Thyroid gland (tissue), 4 donors: ENCODE results near the gene DEK. TPM values are rescaled to one million over a fixed set of nuclear protein-coding genes. Genes with fewer than 3 reads are reported as not detected.
A peak's percentile ranks its signal among the peaks of the same experiment; 100 is the strongest.

Experiments used
- DNase-seq, 2 donors: peaks; one replicate each; pipeline ENCODE4 v3.0.0-alpha.2; 2019
- H3K27ac ChIP-seq, 3 donors: fragments of 200-600 bp; sonication (generic); 1 replicate in 2 of 3; 2 replicates in 1 of 3; pipeline ENCODE4 v1.5.1; 2016 to 2019; ENCODE audit warnings: mild to moderate bottlenecking in 1 of 3, moderate library complexity in 1 of 3
- H3K27me3 ChIP-seq: fragments of 200-600 bp; sonication (generic); one replicate; pipeline ENCODE4 v1.5.1; 2019
- H3K36me3 ChIP-seq, 2 donors: fragments of 200-600 bp; sonication (generic); one replicate each; pipeline ENCODE4 v1.5.1; 2016 to 2019
- H3K4me1 ChIP-seq, 2 donors: fragments of 200-600 bp; sonication (generic); one replicate each; pipeline ENCODE4 v1.5.1; 2017 to 2019
- H3K4me3 ChIP-seq, 3 donors: fragments of 200-600 bp; sonication (generic); replicated peaks in 1 of 3; 1 replicate in 2 of 3; 2 replicates in 1 of 3; pipeline ENCODE4 v1.5.1; 2016; ENCODE audit warnings: mild to moderate bottlenecking in 1 of 3
- H3K9me3 ChIP-seq: fragments of 200-600 bp; sonication (generic); one replicate; pipeline ENCODE4 v1.5.1; 2017
- POLR2A ChIP-seq, 2 donors: fragments of 450-650 bp; IDR thresholded peaks; one replicate each; pipeline ENCODE4 v1.6.1; 2017; ENCODE audit warnings: antibody characterized with exemption in 2 of 2, mild to moderate bottlenecking in 2 of 2, moderate library complexity in 1 of 2
- WGBS, 2 donors: methylation state at CpG; one replicate each; pipeline ENCODE4 v1.1.5; 2017; 5-methylcytosine and 5-hydroxymethylcytosine counted together
- intact Hi-C: fragments of 100-400 bp; cut with DNase I; formaldehyde crosslinking; loops from one replicate; pipeline ENCODE4 v1.15.1; 2023
- total RNA-seq, 4 donors: library from RNA; depleted of rRNA; stranded (reverse); fragments of >200 nt; gene quantifications; one replicate each; pipeline ENCODE4 v1.2.3, GENCODE V29; 2016
- TF ChIP-seq, protein P1 (sequence below), 6 experiments: fragments of 200-600 bp in 3 of 6; fragments of 450-650 bp in 3 of 6; sonication (generic) in 3 of 6; IDR thresholded peaks; one replicate each; pipeline ENCODE4 v1.5.1; 2016 to 2019; ENCODE audit warnings: antibody characterized with exemption in 6 of 6, mild to moderate bottlenecking in 2 of 6, inconsistent platforms in 1 of 6, moderate library complexity in 1 of 6

Gene DEK
- total RNA-seq, 4 donors from 2014 or later = 165 to 211 (median 207) TPM

DNA sequence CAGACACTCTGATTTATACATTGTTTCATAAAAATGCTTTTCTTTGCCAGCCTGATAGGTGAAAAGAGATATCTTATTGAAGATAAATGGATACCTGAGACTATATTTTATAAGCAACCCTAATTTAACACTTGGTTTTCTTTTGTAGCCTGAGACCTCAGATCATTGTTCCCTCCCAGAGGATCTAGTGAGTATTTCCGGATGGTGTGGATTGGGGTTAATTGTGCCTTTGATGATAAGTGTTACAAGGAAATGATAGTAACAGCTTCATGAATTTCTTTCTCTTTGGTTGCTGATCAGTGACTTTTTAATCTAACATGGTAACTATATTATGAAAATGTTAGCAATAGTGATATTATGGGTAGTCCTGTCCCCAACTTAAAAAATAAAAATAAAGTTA, 78.7 kb downstream of the DEK start:
- H3K4me1 ChIP-seq = peaks cover 48 to 56% of the 10 kb centered on the region in 2 donors
- no peak for DNase-seq
- H3K36me3 ChIP-seq = no peaks in the 10 kb centered on the region
- H3K27me3 ChIP-seq = no peaks in the 10 kb centered on the region
- no peaks in the 10 kb centered on the region for H3K9me3 ChIP-seq
- H3K27ac ChIP-seq = peak overlapping the region; percentile 88 to 93 (median 89)
- intact Hi-C loops = no loop called here
- 29 to 30% methylated on average over 1 of the region's 1 CpG for WGBS, 2 donors
- no peak for TF ChIP-seq POLR2A (IDR thresholded peaks at IDR 0.05)
- TF ChIP-seq, protein P1, sequence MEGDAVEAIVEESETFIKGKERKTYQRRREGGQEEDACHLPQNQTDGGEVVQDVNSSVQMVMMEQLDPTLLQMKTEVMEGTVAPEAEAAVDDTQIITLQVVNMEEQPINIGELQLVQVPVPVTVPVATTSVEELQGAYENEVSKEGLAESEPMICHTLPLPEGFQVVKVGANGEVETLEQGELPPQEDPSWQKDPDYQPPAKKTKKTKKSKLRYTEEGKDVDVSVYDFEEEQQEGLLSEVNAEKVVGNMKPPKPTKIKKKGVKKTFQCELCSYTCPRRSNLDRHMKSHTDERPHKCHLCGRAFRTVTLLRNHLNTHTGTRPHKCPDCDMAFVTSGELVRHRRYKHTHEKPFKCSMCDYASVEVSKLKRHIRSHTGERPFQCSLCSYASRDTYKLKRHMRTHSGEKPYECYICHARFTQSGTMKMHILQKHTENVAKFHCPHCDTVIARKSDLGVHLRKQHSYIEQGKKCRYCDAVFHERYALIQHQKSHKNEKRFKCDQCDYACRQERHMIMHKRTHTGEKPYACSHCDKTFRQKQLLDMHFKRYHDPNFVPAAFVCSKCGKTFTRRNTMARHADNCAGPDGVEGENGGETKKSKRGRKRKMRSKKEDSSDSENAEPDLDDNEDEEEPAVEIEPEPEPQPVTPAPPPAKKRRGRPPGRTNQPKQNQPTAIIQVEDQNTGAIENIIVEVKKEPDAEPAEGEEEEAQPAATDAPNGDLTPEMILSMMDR (IDR thresholded peaks at IDR 0.05) = no peak
- no peak overlapping the region for H3K4me3 ChIP-seq

DNA sequence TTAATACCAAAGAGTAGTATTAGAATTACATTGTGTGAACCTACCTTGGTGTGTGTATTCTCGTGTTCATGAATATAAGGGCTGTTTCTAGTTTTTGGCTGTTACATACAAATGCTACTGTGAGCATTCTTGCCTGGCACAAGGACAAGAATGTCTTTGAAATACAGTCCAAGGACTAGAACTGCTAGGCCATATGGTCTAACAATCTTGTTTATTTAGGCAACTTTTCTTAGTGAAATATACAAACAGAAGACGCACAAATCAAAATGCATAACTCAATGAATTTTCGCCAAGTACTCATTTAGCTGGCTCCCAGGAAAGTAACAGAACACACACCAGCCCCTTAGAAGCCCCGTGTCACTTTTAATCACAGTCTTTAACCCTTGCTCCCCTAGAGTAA, 80.6 kb downstream of the DEK start:
- Histone ChIP-seq H3K4me1 (peaks cover 60 to 69% of the 10 kb centered on the region in 2 donors), H3K36me3 (no peaks in the 10 kb centered on the region), H3K27me3 (no peaks in the 10 kb centered on the region), H3K4me3 (no peak overlapping the region), H3K9me3 (no peaks in the 10 kb centered on the region), H3K27ac (peak overlapping the region; percentile 88 to 93 (median 89))
- no peak for DNase-seq
- 35 to 39% methylated on average over 4 of the region's 4 CpGs for WGBS, 2 donors
- intact Hi-C loops = no loop called here
- TF ChIP-seq, protein P1 (IDR thresholded peaks at IDR 0.05) = no peak
- TF ChIP-seq POLR2A (IDR thresholded peaks at IDR 0.05) = no peak

GRCh38 chr6:18182568-18182967, 81.8 kb downstream of the DEK start:
- 66 to 88% methylated on average over 4 of the region's 4 CpGs for WGBS, 2 donors

GRCh38 chr6:18179770-18180356, 84.5 kb downstream of the DEK start:
- no peaks in the 10 kb centered on the region for H3K9me3 ChIP-seq
- peak; percentile 41 to 44 for DNase-seq
- TF ChIP-seq, protein P1 (IDR thresholded peaks at IDR 0.05) = no peak
- no peak for TF ChIP-seq POLR2A (IDR thresholded peaks at IDR 0.05)
- no peaks in the 10 kb centered on the region for H3K27me3 ChIP-seq
- peak overlapping the region; percentile 42 to 93 (median 61) for H3K27ac ChIP-seq
- intact Hi-C loops = no loop called here
- H3K4me1 ChIP-seq = peaks cover 30 to 34% of the 10 kb centered on the region in 2 donors
- 47 to 50% methylated on average over 5 of the region's 5 CpGs for WGBS, 2 donors
- no peak overlapping the region for H3K4me3 ChIP-seq
- no peaks in the 10 kb centered on the region for H3K36me3 ChIP-seq

More at GRCh38 chr6:18182568-18182967, 81.8 kb downstream of the DEK start:
- TF ChIP-seq, protein P1 (IDR thresholded peaks at IDR 0.05) = no peak
- TF ChIP-seq POLR2A (IDR thresholded peaks at IDR 0.05) = no peak
- Histone ChIP-seq H3K4me1 (peaks cover 54 to 59% of the 10 kb centered on the region in 2 donors), H3K36me3 (no peaks in the 10 kb centered on the region), H3K9me3 (no peaks in the 10 kb centered on the region), H3K4me3 (no peak overlapping the region), H3K27me3 (no peaks in the 10 kb centered on the region), H3K27ac (peak overlapping the region; percentile 88 to 93 (median 89))
- intact Hi-C loops = no loop called here
- DNase-seq = no peak

- intact Hi-C loops = no loop called here
- H3K4me3 ChIP-seq = no peak overlapping the region
- peaks cover 24 to 28% of the 10 kb centered on the region in 2 donors for H3K4me1 ChIP-seq
- H3K27me3 ChIP-seq = no peaks in the 10 kb centered on the region
- peak overlapping the region; percentile 42 to 93 (median 61) for H3K27ac ChIP-seq
- no peaks in the 10 kb centered on the region for H3K36me3 ChIP-seq
- 79% methylated on average over 3 of the region's 3 CpGs for WGBS, 2 donors
- H3K9me3 ChIP-seq = no peaks in the 10 kb centered on the region
- no peak for TF ChIP-seq POLR2A (IDR thresholded peaks at IDR 0.05)
- TF ChIP-seq, protein P1 (IDR thresholded peaks at IDR 0.05) = no peak
- DNase-seq = no peak
These were observed 85.2 kb downstream of the DEK start for GRCh38 chr6:18178960-18179615.
